ENCODE measurements around the gene CEP63. TPM values are rescaled to one million over a fixed set of nuclear protein-coding genes. Genes with fewer than 3 reads are reported as not detected.

CEP63 gene
- polyA plus RNA-seq, 3 donors, result 11.1 to 18.8 (median 17.2) TPM

DNA sequence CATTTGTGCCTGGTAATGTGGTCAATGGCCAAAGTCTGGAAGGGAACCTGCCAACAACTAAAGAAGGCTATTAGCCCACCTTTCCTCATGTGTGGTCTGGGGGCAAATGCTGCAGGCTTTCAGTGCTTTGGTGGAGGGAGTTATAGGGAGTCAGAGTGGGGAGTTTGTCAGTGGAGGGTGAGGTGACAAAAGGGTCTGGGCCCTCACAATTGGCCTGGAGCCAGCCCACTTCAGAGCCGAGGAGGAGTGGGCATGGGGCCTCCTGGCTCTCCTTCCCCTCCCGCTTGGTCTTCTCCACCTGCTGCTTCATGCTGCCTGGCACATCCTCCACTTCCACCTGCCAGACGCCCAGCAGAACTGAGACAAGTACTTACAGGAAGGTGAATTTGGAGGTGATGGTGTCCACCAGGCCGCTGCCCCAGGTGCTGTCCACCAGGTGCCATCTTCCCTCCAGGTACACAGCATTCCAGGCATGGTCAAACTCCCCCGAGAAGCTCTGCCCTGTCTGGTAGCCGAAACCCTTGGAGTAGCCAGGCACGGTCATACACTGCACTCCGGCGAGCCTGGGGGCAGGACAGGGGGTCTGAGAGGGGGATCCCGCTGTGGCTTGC is 124.1 kb downstream of the CEP63 start:
- Histone ChIP-seq H4K20me1 (ENCODE audit: insufficient read depth, low read length) (no peaks in the 10 kb centered on the region), H3K9me3 (replicated peaks in 1 of 2; ENCODE audit: control insufficient read depth in 1 of 2, insufficient read depth in 1 of 2, low read length in 2 of 2) (no peaks in the 10 kb centered on the region), H2AFZ (ENCODE audit: insufficient read depth, low read depth, low read length, poor library complexity, severe bottlenecking) (no peak overlapping the region), H3K36me3 (replicated peaks in 1 of 2; ENCODE audit: control insufficient read depth in 1 of 2, insufficient read depth in 2 of 2, low read length in 2 of 2) (no peaks in the 10 kb centered on the region), H3K27me3 (ENCODE audit: control insufficient read depth in 2 of 2, insufficient read depth in 2 of 2, low read length in 2 of 2) (no peaks in the 10 kb centered on the region), H3K4me1 (ENCODE audit: control insufficient read depth in 1 of 2, insufficient read depth in 2 of 2, low read length in 2 of 2) (peaks cover 33 to 38% of the 10 kb centered on the region in 2 donors), H3K9ac (ENCODE audit: insufficient read depth, low read length, poor library complexity, severe bottlenecking) (no peak overlapping the region), H3K4me2 (replicated peaks; ENCODE audit: extremely low read depth, low read length, poor library complexity, severe bottlenecking) (no peak overlapping the region), H3K79me2 (ENCODE audit: insufficient read depth, low read length) (no peaks in the 10 kb centered on the region), H3K27ac (ENCODE audit: low read depth in 1 of 2, low read length in 2 of 2) (no peak overlapping the region), H3K4me3 (replicated peaks in 1 of 3; ENCODE audit: low read depth in 2 of 3, low read length in 3 of 3) (no peak overlapping the region)
- TF ChIP-seq, protein P1, sequence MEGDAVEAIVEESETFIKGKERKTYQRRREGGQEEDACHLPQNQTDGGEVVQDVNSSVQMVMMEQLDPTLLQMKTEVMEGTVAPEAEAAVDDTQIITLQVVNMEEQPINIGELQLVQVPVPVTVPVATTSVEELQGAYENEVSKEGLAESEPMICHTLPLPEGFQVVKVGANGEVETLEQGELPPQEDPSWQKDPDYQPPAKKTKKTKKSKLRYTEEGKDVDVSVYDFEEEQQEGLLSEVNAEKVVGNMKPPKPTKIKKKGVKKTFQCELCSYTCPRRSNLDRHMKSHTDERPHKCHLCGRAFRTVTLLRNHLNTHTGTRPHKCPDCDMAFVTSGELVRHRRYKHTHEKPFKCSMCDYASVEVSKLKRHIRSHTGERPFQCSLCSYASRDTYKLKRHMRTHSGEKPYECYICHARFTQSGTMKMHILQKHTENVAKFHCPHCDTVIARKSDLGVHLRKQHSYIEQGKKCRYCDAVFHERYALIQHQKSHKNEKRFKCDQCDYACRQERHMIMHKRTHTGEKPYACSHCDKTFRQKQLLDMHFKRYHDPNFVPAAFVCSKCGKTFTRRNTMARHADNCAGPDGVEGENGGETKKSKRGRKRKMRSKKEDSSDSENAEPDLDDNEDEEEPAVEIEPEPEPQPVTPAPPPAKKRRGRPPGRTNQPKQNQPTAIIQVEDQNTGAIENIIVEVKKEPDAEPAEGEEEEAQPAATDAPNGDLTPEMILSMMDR (IDR thresholded peaks at IDR 0.05), result no peak
- peaks cover 46% of the 10 kb centered on the region for H3K4me1 Mint-ChIP-seq
- H3K4me3 Mint-ChIP-seq, result no peak overlapping the region
- no CpG with 5 or more reads among the region's 10 CpGs for WGBS (ENCODE audit: insufficient coverage)
- H3K27me3 Mint-ChIP-seq (ENCODE audit: low read depth in 3 of 3), result peaks cover 0 to 5% (median 2%) of the 10 kb centered on the region in 3 donors
- DNase-seq, result no peak
- intact Hi-C loops (cut with micrococcal nuclease), result loop anchor here in 1 of 2 donors (10.0 kb wide), 1 partner anchor 1285 kb away; no protein-coding TSS in a partner anchor
- no peaks in the 10 kb centered on the region for H3K9me3 Mint-ChIP-seq
- no peaks in the 10 kb centered on the region for H3K36me3 Mint-ChIP-seq
- H3K27ac Mint-ChIP-seq, result no peak overlapping the region

DNA sequence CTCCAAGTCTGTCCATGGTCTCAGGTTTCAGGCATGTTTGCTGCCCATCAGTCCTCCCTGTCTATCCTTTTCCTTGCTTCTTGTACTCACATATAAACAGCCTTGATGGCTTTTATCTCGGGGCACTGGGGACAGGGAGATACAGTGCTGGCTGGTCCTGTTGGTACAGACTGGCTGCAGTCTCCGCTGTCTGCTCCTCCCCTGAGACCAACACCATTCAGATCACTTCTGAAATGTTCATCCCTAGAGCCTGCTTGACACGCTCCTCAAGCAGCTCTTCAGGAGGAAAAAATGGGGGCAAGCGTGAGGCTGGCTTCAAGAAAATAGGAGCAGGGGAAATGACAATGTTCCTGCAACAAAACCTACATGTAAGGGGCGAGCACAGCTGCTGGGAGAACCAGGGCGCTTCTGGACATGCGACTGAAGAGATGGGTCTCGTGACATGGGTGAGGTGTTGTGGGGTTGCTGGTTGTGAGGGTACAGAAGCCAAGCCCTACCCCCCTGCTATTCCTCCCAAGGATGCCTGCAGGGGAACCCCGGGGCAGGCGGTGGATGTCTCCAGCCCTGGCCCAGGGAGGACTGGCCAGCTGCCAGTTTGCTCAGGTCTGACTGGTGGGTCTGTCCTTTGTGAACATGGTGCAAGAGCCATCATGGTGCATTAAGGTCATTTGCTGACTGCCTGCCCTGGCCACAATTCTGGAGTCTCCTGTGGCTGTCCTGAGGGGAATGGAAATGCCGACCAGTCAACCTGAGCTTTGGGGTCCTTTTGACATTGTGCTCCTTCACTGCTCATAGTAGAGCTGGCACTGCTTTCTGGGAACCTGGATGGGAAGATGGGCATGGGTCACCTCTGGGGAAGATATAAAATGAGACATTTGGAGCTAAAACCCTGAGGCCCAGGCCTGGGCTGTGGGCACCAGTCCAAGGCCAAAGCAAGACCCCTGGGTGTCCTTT is 124.9 kb downstream of the CEP63 start:
- Histone ChIP-seq H3K4me2 (replicated peaks; ENCODE audit: extremely low read depth, low read length, poor library complexity, severe bottlenecking) (no peak overlapping the region), H3K4me3 (replicated peaks in 1 of 3; ENCODE audit: low read depth in 2 of 3, low read length in 3 of 3) (no peak overlapping the region), H3K27ac (ENCODE audit: low read depth in 1 of 2, low read length in 2 of 2) (no peak overlapping the region), H3K79me2 (ENCODE audit: insufficient read depth, low read length) (no peaks in the 10 kb centered on the region), H3K4me1 (ENCODE audit: control insufficient read depth in 1 of 2, insufficient read depth in 2 of 2, low read length in 2 of 2) (peaks cover 25 to 30% of the 10 kb centered on the region in 2 donors), H4K20me1 (ENCODE audit: insufficient read depth, low read length) (no peaks in the 10 kb centered on the region), H2AFZ (ENCODE audit: insufficient read depth, low read depth, low read length, poor library complexity, severe bottlenecking) (no peak overlapping the region), H3K27me3 (ENCODE audit: control insufficient read depth in 2 of 2, insufficient read depth in 2 of 2, low read length in 2 of 2) (no peaks in the 10 kb centered on the region), H3K36me3 (replicated peaks in 1 of 2; ENCODE audit: control insufficient read depth in 1 of 2, insufficient read depth in 2 of 2, low read length in 2 of 2) (no peaks in the 10 kb centered on the region), H3K9me3 (replicated peaks in 1 of 2; ENCODE audit: control insufficient read depth in 1 of 2, insufficient read depth in 1 of 2, low read length in 2 of 2) (no peaks in the 10 kb centered on the region), H3K9ac (ENCODE audit: insufficient read depth, low read length, poor library complexity, severe bottlenecking) (no peak overlapping the region)
- DNase-seq, result no peak
- H3K9me3 Mint-ChIP-seq, result no peaks in the 10 kb centered on the region
- 89% methylated on average over 3 of the region's 11 CpGs for WGBS (ENCODE audit: insufficient coverage)
- TF ChIP-seq, protein P1 (IDR thresholded peaks at IDR 0.05), result no peak
- intact Hi-C loops (cut with micrococcal nuclease), result no loop called here
- no peak overlapping the region for H3K27ac Mint-ChIP-seq
- no peak overlapping the region for H3K4me3 Mint-ChIP-seq
- peaks cover 38% of the 10 kb centered on the region for H3K4me1 Mint-ChIP-seq
- peaks cover 0 to 5% (median 2%) of the 10 kb centered on the region in 3 donors for H3K27me3 Mint-ChIP-seq (ENCODE audit: low read depth in 3 of 3)
- H3K36me3 Mint-ChIP-seq, result no peaks in the 10 kb centered on the region
